GM12892 (cell line): Measurements from ENCODE around the gene TOP1.

Source experiments
- POLR2A ChIP-seq: IDR thresholded peaks from 2 replicates; pipeline ENCODE4 v1.6.1; 2011; ENCODE audit warnings: low read depth, low read length, control low read depth
- POLR2AphosphoS5 ChIP-seq: IDR thresholded peaks from 2 replicates; pipeline ENCODE4 v1.6.1; 2011; ENCODE audit warnings: low read depth, low read length, control low read depth

DNA sequence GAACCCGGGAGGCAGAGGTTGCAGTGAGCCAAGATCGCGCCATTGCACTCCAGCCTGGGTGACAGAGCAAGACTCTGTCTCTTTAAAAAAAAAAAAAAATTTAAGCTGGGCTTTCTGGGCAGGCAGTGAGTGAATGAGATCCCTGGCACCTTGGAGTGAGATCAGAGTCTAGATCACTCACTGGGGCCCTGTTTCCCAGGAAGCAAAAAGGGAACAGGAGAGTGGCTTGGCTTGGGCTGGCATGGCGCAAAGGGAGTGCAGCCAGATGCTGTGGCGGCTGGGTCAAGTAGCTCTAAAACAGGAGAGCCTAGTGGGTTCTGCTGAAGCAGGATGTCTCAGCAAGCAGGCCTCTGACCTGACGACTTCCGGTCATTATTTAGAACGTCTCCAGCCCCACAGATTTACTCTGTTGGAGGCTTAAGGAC lies 119.2 kb downstream of the TOP1 start:
- TF ChIP-seq POLR2A = no peak
- TF ChIP-seq POLR2AphosphoS5 = no peak
